CD4-positive, alpha-beta T cell (primary cell): ENCODE data around the gene HHATL. TPM values are rescaled to one million over a fixed set of nuclear protein-coding genes. Genes with fewer than 3 reads are reported as not detected.

Experiments
- ATAC-seq: fragments of 200-7000 bp; cut with Tn5 transposase; one replicate; pipeline ENCODE4 v1.10.0; 2022; ENCODE audit warnings: mild to moderate bottlenecking; ENCODE audit not compliant: poor library complexity
- CTCF ChIA-PET: fragments of 350-600 bp; sonication (Branson Sonifier 250); formaldehyde crosslinking; loops from one replicate; lab custom pipeline; 2021; ENCODE audit warnings: antibody characterized with exemption, inconsistent platforms; lab: Charles Lee
- POLR2A ChIA-PET: fragments of 350-600 bp; sonication (Branson Sonifier 250); formaldehyde crosslinking; loops from one replicate; lab custom pipeline; 2021; ENCODE audit warnings: antibody characterized with exemption, inconsistent platforms; lab: Charles Lee
- DNase-seq, 14 experiments: peaks; one replicate each; pipeline ENCODE4 v3.0.0-alpha.2; 2013 to 2020; ENCODE audit warnings: mixed read lengths in 2 of 14
- H3K27ac ChIP-seq, 2 donors: one replicate each; pipeline versions ENCODE4 v1.5.1 to v1.7.0; 2013; ENCODE audit warnings: low read length in 2 of 2, low read depth in 1 of 2, mild to moderate bottlenecking in 1 of 2
- H3K27me3 ChIP-seq, 2 experiments: 1 replicate in 1 of 2; 2 replicates in 1 of 2; pipeline versions ENCODE4 v1.6.1 to v1.7.0; 2013; ENCODE audit warnings: low read length in 2 of 2, control low read depth in 1 of 2, mild to moderate bottlenecking in 1 of 2, moderate library complexity in 1 of 2; ENCODE audit not compliant: insufficient read depth in 2 of 2, control insufficient read depth in 1 of 2
- H3K36me3 ChIP-seq: one replicate; pipeline ENCODE4 v1.6.1; 2013; ENCODE audit warnings: low read length, control low read depth; ENCODE audit not compliant: insufficient read depth
- H3K4me1 ChIP-seq: one replicate; pipeline ENCODE4 v1.6.1; 2013; ENCODE audit warnings: low read length, control low read depth; ENCODE audit not compliant: insufficient read depth
- H3K4me3 ChIP-seq: one replicate; pipeline ENCODE4 v1.5.1; 2013; ENCODE audit warnings: mild to moderate bottlenecking, low read length, moderate library complexity
- H3K9me3 ChIP-seq, 2 experiments: 1 replicate in 1 of 2; 2 replicates in 1 of 2; pipeline versions ENCODE4 v1.6.1 to v1.7.0; 2013; ENCODE audit warnings: low read length in 2 of 2, mild to moderate bottlenecking in 2 of 2, control low read depth in 1 of 2, moderate library complexity in 1 of 2; ENCODE audit not compliant: control insufficient read depth in 1 of 2, insufficient read depth in 1 of 2
- H3K27ac Mint-ChIP-seq: one replicate; pipeline ENCODE4 v1.8.0; 2020; ENCODE audit warnings: mixed read lengths
- H3K27me3 Mint-ChIP-seq: one replicate; pipeline ENCODE4 v1.8.0; 2021; ENCODE audit warnings: mixed read lengths
- H3K36me3 Mint-ChIP-seq: one replicate; pipeline ENCODE4 v1.8.0; 2021; ENCODE audit warnings: low read depth, mixed read lengths
- H3K4me1 Mint-ChIP-seq: one replicate; pipeline ENCODE4 v1.8.0; 2021; ENCODE audit warnings: low read depth, mixed read lengths
- H3K4me3 Mint-ChIP-seq: one replicate; pipeline ENCODE4 v1.8.0; 2020; ENCODE audit warnings: mild to moderate bottlenecking, mixed read lengths
- H3K9me3 Mint-ChIP-seq: one replicate; pipeline ENCODE4 v1.8.0; 2020; ENCODE audit warnings: mixed read lengths
- intact Hi-C, 2 experiments: fragments of 100-400 bp; cut with DNase I in 1 of 2; cut with micrococcal nuclease in 1 of 2; formaldehyde crosslinking; loops; one replicate each; pipeline versions ENCODE4 v1.15.1 to v1.9.0; 2023 to 2025; cut with DNase I, micrococcal nuclease
- total RNA-seq, 174 experiments: library from RNA in 2 of 174; stranded (reverse) in 2 of 174; gene quantifications; one replicate each; pipeline ENCODE4 v1.2.3 and lab custom pipeline; 2021 to 2026
- TF ChIP-seq, protein P1 (sequence below): fragments of 200-600 bp; IDR thresholded peaks from one replicate; pipeline ENCODE4 v1.8.0; 2022; ENCODE audit warnings: antibody characterized with exemption, mild to moderate bottlenecking

The HHATL gene
- total RNA-seq, 2 experiments from 2014 or later, result not detected

DNA sequence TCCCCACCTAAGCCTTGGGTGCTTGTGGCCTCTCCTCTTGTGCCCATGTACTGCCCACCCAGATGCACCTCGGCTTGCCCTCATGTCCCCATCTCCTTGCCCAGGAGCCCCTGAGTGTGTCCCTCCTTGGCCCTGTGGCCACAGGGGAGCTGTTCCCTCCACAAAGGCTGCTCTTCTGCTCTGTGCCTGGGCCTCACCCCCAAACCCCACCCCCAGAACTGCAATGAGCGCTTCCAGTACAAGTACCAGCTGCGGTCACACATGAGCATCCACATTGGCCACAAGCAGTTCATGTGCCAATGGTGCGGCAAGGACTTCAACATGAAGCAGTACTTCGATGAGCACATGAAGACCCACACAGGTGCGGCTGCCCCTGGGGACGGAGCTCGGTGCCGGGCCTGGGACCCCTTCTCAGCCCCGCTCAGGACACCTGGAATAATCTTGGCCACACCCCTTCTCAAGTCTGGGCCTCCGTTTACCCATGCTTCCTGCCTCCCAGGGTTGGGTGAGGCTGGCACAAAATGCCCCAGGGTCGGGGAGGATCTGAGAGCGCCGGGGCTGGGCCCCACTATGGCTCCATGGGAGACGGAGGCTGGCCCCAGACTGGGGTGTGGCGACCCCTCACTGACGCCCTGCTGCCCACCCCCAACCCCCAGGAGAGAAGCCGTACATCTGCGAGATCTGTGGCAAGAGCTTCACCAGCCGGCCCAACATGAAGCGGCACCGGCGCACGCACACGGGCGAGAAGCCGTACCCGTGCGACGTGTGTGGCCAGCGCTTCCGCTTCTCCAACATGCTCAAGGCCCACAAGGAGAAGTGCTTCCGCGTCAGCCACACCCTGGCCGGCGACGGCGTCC is 38.8 kb downstream of the HHATL start:
- DNase-seq, result peak in 1 of 14 experiments; percentile 24
- H3K4me1 ChIP-seq, result no peaks in the 10 kb centered on the region
- H3K4me3 ChIP-seq, result no peak overlapping the region
- H3K27me3 ChIP-seq, result no peaks in the 10 kb centered on the region
- no peaks in the 10 kb centered on the region for H3K27me3 Mint-ChIP-seq
- H3K4me1 Mint-ChIP-seq, result no peaks in the 10 kb centered on the region
- H3K27ac Mint-ChIP-seq, result no peak overlapping the region
- no peaks in the 10 kb centered on the region for H3K36me3 Mint-ChIP-seq
- H3K27ac ChIP-seq, result no peak overlapping the region
- no peaks in the 10 kb centered on the region for H3K36me3 ChIP-seq
- TF ChIP-seq, protein P1, sequence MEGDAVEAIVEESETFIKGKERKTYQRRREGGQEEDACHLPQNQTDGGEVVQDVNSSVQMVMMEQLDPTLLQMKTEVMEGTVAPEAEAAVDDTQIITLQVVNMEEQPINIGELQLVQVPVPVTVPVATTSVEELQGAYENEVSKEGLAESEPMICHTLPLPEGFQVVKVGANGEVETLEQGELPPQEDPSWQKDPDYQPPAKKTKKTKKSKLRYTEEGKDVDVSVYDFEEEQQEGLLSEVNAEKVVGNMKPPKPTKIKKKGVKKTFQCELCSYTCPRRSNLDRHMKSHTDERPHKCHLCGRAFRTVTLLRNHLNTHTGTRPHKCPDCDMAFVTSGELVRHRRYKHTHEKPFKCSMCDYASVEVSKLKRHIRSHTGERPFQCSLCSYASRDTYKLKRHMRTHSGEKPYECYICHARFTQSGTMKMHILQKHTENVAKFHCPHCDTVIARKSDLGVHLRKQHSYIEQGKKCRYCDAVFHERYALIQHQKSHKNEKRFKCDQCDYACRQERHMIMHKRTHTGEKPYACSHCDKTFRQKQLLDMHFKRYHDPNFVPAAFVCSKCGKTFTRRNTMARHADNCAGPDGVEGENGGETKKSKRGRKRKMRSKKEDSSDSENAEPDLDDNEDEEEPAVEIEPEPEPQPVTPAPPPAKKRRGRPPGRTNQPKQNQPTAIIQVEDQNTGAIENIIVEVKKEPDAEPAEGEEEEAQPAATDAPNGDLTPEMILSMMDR, result no peak
- intact Hi-C loops, result no loop called here
- H3K9me3 Mint-ChIP-seq, result no peaks in the 10 kb centered on the region
- CTCF ChIA-PET, result no interaction called here
- ATAC-seq, result no peak
- peaks cover 0 to 10% of the 10 kb centered on the region in 2 experiments for H3K9me3 ChIP-seq
- POLR2A ChIA-PET, result no interaction called here
- no peak overlapping the region for H3K4me3 Mint-ChIP-seq

DNA sequence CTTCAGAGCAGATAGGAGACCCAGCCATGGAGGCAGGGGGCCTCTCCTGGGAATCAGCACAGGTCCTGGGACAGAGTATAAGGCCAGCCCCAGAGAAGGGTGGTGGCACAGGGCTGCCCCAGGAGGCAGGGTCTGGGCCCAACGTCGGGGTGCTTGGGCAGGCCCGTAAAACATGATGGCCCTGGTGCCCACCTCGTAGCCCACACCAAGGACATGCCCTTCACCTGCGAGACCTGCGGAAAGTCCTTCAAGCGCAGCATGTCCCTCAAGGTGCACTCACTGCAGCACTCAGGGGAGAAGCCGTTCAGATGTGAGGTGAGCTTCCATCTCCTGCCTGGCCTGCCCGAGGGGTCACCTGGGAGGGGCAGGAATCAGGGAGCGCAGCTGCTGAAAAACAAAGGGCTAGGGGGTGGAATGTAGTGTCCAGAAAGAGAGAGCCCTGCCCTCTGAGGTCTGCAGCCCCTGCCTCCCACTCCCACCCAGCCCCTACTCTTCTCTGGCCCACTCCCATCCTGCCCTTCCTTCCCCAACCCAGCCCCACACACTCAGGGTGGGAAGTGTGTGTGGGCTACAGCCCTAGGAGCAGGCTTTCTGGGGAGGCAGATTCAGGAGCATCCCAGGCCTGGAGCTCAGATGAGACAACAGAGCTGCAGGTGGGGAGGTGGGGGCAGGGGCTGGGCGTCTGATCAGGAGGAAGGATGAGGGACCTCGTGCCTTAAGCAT is 39.6 kb downstream of the HHATL start:
- Histone ChIP-seq H3K9me3 (peaks cover 0 to 5% of the 10 kb centered on the region in 2 experiments), H3K4me1 (no peaks in the 10 kb centered on the region), H3K27me3 (no peaks in the 10 kb centered on the region), H3K4me3 (no peak overlapping the region), H3K27ac (no peak overlapping the region), H3K36me3 (no peaks in the 10 kb centered on the region)
- H3K36me3 Mint-ChIP-seq, result no peaks in the 10 kb centered on the region
- H3K4me1 Mint-ChIP-seq, result no peaks in the 10 kb centered on the region
- ATAC-seq (no peak), DNase-seq (no peak)
- no peak overlapping the region for H3K27ac Mint-ChIP-seq
- ChIA-PET POLR2A (no interaction called here), CTCF (no interaction called here)
- intact Hi-C loops, result no loop called here
- no peaks in the 10 kb centered on the region for H3K27me3 Mint-ChIP-seq
- H3K4me3 Mint-ChIP-seq, result no peak overlapping the region
- TF ChIP-seq, protein P1, result no peak
- no peaks in the 10 kb centered on the region for H3K9me3 Mint-ChIP-seq

GRCh38 chr3:42662037-42662812 is 40.4 kb downstream of the HHATL start:
- Mint-ChIP-seq H3K36me3 (no peaks in the 10 kb centered on the region), H3K27me3 (no peaks in the 10 kb centered on the region), H3K27ac (no peak overlapping the region), H3K4me1 (no peaks in the 10 kb centered on the region), H3K4me3 (no peak overlapping the region), H3K9me3 (no peaks in the 10 kb centered on the region)
- POLR2A ChIA-PET, result no interaction called here
- Histone ChIP-seq H3K27ac (no peak overlapping the region), H3K4me3 (no peak overlapping the region), H3K4me1 (no peaks in the 10 kb centered on the region), H3K27me3 (no peaks in the 10 kb centered on the region), H3K9me3 (peaks cover 0 to 3% of the 10 kb centered on the region in 2 experiments), H3K36me3 (no peaks in the 10 kb centered on the region)
- no peak for DNase-seq
- no peak for ATAC-seq
- intact Hi-C loops, result no loop called here
- TF ChIP-seq, protein P1, result no peak
- CTCF ChIA-PET, result no interaction called here
